SH-SY5Y (cell line): ENCODE data around the gene ZNF516.

Experiments used
- GATA2 ChIP-seq: IDR thresholded peaks from 2 replicates; pipeline ENCODE4 v1.6.1; 2011; ENCODE audit warnings: mild to moderate bottlenecking, low read depth, low read length
- GATA3 ChIP-seq: IDR thresholded peaks from 2 replicates; pipeline ENCODE4 v1.6.1; 2011; ENCODE audit warnings: low read depth, mild to moderate bottlenecking, low read length, moderate library complexity

GRCh38 chr18:76422121-76422520 lies 72.9 kb downstream of the ZNF516 start:
- TF ChIP-seq GATA3 = no peak
- no peak for TF ChIP-seq GATA2
